Adipocyte (in vitro differentiated cells): ENCODE results near the gene GSTO1.

ENCODE experiments used
- DNase-seq: peaks from one replicate; pipeline ENCODE4 v3.0.0-alpha.2; 2015; ENCODE audit warnings: low read depth
- H3K27me3 ChIP-seq: replicated peaks from 2 replicates; pipeline ENCODE4 v1.7.0; 2013; ENCODE audit warnings: mild to moderate bottlenecking, low read length, moderate library complexity; ENCODE audit not compliant: control insufficient read depth, insufficient read depth
- H3K36me3 ChIP-seq: 2 replicates; pipeline ENCODE4 v1.7.0; 2013; ENCODE audit warnings: low read length, mild to moderate bottlenecking, moderate library complexity; ENCODE audit not compliant: control insufficient read depth, insufficient read depth, severe bottlenecking
- H3K4me1 ChIP-seq: 2 replicates; pipeline ENCODE4 v1.7.0; 2013; ENCODE audit warnings: mild to moderate bottlenecking, low read length, moderate library complexity; ENCODE audit not compliant: control insufficient read depth, insufficient read depth
- H3K4me3 ChIP-seq: 2 replicates; pipeline ENCODE4 v1.7.0; 2013; ENCODE audit warnings: mild to moderate bottlenecking, low read length, moderate library complexity
- H3K9ac ChIP-seq: 2 replicates; pipeline ENCODE4 v1.7.0; 2013; ENCODE audit warnings: mild to moderate bottlenecking, low read length, moderate library complexity
- H3K9me3 ChIP-seq: 2 replicates; pipeline ENCODE4 v1.7.0; 2013; ENCODE audit warnings: mild to moderate bottlenecking, low read length, moderate library complexity; ENCODE audit not compliant: control insufficient read depth

The GSTO1 gene

DNA sequence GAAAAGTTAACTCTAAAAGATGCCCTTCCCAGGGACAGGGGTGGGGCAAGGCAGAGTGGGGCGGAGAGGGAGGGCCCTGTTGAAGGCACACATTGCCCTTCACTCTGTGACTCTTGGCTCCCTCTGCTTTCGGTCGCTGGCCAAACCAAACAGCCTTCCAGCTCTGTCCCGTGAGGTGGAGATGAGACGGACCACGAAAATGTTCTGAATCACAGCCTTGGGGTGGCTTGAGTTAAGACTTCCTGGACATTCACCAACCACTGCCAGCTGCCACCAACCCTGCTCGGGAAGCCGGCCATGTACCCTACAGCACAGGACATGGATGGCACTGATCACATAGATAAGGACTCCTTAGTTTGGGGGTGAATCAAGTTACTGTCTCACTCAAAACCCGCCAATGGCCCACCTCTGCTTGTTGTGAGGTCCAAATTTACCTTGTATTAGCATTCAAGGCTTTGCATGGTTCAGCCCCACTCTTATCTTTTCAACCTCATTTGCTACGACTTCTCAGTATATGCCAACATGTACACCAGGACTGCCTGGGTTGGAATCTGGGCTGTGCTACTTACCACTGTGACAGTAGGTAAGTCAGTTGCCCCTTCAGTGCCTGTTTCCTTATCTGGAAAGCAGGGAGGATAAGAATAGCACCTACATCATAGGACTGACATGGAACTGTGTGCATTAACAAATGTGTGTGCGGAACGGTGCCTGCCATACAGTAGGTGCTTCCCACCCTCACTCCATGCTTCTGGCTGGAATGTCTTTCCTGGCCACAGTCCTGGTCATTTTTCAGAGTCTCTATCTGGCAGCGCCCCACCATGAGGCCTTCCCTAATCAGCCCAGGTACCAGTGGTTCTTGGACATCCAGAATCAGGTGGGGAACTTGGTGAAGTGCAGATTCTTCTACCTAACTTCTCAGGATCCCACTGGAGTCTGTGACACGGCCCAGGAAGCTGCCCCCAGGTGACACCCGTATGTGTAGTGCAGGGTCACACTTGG lies 55.6 kb downstream of the GSTO1 start:
- H3K27me3 ChIP-seq: no peaks in the 10 kb centered on the region
- H3K9ac ChIP-seq: no peak overlapping the region
- no peaks in the 10 kb centered on the region for H3K9me3 ChIP-seq
- H3K4me3 ChIP-seq: no peak overlapping the region
- H3K36me3 ChIP-seq: peaks cover 31% of the 10 kb centered on the region
- H3K4me1 ChIP-seq: peaks cover 45% of the 10 kb centered on the region
- peak; percentile 88 for DNase-seq

- Histone ChIP-seq H3K36me3 (peaks cover 36% of the 10 kb centered on the region), H3K27me3 (no peaks in the 10 kb centered on the region), H3K4me1 (peaks cover 41% of the 10 kb centered on the region), H3K9ac (no peak overlapping the region), H3K9me3 (no peaks in the 10 kb centered on the region), H3K4me3 (no peak overlapping the region)
- DNase-seq: no peak
Measured at GRCh38 chr10:104311184-104311720, 56.6 kb downstream of the GSTO1 start.

DNA sequence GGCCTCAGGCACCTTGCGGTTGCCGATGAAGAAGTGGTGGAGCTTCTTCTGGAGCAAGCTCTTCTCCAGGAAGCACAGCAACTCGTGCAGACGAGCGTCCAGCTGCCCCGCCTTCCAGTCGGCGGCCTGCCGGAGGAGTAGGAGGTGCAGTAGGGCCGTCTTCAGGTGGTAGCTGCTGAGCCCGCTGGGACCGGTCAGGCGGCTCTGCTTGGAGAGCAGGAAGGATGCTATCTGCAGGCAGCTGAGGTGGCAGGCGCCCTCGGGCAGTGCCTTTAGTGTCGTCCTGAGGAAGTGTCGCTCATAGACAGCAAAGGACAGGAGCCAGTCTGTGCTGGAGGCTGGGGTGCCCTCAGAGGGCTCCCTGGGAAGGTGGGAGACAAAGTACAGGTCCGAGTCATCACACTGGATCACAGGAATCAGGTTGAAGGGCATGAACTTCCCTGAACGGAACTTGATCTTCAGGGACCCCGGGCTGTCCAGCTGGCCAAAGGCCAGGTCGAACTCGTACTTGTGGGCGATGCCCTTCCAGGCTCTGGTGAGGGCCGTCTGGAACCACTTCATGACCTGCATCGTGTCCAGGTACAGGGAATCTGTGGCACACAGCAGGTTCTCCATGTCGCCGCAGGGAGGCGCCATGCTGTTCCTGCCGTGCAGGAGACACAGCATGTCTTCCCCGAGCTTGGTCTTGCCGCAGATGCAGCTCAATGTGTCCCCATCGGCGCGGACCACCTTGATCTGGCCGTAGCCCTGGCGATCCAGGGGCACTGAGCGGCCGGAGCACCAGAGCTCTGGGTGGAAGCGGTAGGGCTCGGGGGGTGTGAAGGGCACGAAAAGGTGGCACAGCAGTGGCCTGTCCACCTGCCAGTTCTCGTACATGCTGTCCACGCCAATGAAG lies 60.1 kb downstream of the GSTO1 start:
- Histone ChIP-seq H3K27me3 (no peaks in the 10 kb centered on the region), H3K36me3 (peaks cover 36% of the 10 kb centered on the region), H3K9me3 (no peaks in the 10 kb centered on the region), H3K9ac (no peak overlapping the region), H3K4me3 (no peak overlapping the region), H3K4me1 (peaks cover 53% of the 10 kb centered on the region)
- DNase-seq: no peak

DNA sequence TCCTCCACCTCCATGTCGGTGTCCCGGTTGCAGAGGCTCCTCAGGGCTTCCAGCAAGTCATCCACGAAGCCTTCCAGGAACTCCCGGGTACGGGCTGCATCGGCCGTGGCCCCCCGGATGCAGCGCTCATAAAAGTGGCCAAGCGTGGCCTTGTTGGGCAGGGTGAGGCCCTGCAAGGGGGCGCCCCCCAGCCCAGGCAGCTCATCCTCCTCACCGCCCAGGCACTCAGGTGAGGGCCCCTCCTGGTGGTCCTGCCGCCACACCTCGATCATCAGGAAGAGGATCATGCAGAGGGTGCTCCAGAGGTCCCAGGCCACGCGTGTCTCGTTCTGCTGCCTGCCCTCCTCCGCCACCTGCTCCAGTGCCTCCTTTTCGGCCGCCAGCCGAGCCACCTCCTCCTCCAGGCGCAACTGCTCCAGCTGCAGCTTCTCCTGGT lies 60.8 kb downstream of the GSTO1 start:
- H3K4me3 ChIP-seq: no peak overlapping the region
- no peaks in the 10 kb centered on the region for H3K9me3 ChIP-seq
- peaks cover 50% of the 10 kb centered on the region for H3K4me1 ChIP-seq
- H3K9ac ChIP-seq: no peak overlapping the region
- H3K36me3 ChIP-seq: peaks cover 36% of the 10 kb centered on the region
- H3K27me3 ChIP-seq: no peaks in the 10 kb centered on the region
- DNase-seq: no peak

DNA sequence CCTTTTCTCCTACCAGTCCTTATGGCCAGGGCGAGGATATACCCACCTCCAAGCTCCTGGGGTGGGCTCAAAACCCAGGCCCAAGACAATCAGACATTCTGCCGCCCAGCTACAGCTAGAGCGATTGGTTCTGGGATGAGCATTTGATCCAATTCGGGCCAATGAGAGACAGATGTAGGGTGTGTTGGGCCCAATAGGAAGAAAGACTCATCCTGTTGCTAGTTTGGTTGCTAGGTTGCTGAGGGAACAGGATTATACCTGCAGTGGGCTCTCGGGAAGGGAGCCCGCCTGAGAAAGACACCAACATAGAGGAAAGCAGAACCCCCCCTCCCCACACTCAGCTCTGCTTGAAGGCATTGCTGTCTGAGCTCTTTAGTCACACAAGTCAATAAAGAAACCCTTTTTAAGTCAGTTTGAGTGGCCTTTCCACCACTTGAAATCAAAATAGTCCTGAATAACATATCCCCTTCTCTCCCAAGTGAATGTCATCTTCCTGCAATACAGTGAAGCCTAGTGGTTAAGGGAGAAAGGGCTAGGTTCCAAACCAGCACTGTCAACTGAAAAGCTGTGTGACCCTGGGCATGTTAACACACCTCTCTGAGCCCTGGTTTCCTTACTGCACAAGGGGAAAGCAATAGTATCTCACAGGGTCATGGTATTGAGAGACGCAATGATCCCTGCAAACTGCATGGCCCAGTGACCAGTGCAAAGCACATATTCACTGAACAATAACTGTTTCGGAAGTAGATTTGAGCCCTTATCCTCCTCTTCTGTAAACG lies 61.8 kb downstream of the GSTO1 start:
- no peaks in the 10 kb centered on the region for H3K9me3 ChIP-seq
- H3K4me3 ChIP-seq: peak overlapping the region; percentile 22
- H3K4me1 ChIP-seq: peaks cover 43% of the 10 kb centered on the region
- peaks cover 36% of the 10 kb centered on the region for H3K36me3 ChIP-seq
- no peaks in the 10 kb centered on the region for H3K27me3 ChIP-seq
- peak overlapping the region; percentile 47 for H3K9ac ChIP-seq
- no peak for DNase-seq
